ENCODE results near the gene ADAMTS9. TPM values are rescaled to one million over a fixed set of nuclear protein-coding genes. Genes with fewer than 3 reads are reported as not detected.

ADAMTS9 gene
- total and polyA plus RNA-seq, 10 of the 15 experiments (the other 5 are each of a cell fraction or from before 2014, with no cell fraction given) = 0.08 TPM; not detected in 9

DNA sequence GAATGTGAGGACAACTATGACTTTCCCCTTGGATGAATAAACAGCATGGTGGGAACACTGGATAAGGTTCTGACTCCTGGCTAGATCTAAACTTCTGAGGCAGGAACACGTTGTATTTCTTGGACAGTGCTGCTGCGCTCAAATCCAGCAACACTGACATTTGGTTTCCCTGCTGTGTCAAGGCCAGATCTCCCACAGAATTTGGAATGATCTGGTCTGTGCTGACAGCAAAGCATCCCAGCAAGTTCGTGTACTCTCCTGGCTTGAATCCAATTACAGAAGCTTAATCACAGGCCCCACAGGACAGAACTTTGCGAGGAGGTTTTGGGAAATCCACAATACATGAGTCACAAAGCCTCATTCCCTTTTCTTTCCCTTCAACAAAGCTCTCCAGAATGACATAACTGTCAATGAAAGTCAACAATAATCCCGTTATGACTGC is 92.5 kb downstream of the ADAMTS9 start:
- intact Hi-C loops (cut with micrococcal nuclease; ENCODE audit: unreplicated experiment) = no loop called here
- no peak for ATAC-seq
- Histone ChIP-seq H3K9ac (ENCODE audit: control insufficient read depth, insufficient read depth, low read length) (no peak overlapping the region), H3K79me2 (ENCODE audit: control insufficient read depth, insufficient read depth, low read length) (no peaks in the 10 kb centered on the region), H3K4me2 (ENCODE audit: control insufficient read depth, insufficient read depth) (no peak overlapping the region), H3K36me3 (ENCODE audit: control insufficient read depth in 2 of 2, insufficient read depth in 2 of 2, low read length in 1 of 2) (no peaks in the 10 kb centered on the region), H3K27me3 (replicated peaks in 1 of 2; ENCODE audit: control insufficient read depth in 2 of 2, insufficient read depth in 2 of 2, low read length in 1 of 2) (no peaks in the 10 kb centered on the region; a peak in 2 of 4 replicates), H3K4me3 (no peak overlapping the region), H3K27ac (ENCODE audit: control insufficient read depth, insufficient read depth) (no peak overlapping the region), H4K20me1 (ENCODE audit: control insufficient read depth, insufficient read depth) (no peaks in the 10 kb centered on the region), H3K9me3 (replicated peaks; ENCODE audit: control insufficient read depth, insufficient read depth, low read length) (no peaks in the 10 kb centered on the region), H2AFZ (ENCODE audit: control insufficient read depth, low read depth, low read length) (no peak overlapping the region), H3K4me1 (ENCODE audit: control insufficient read depth, insufficient read depth, low read length) (no peaks in the 10 kb centered on the region)
- ChIA-PET CTCF (no interaction called here), RAD21 (ENCODE audit: unreplicated experiment) (no interaction called here), POLR2A (no interaction called here), SMC1A (ENCODE audit: uncharacterized antibody, unreplicated experiment) (no interaction called here)
- no TSS peak for BruUV-seq (replicated peaks)
- no peak for DNase-seq (ENCODE audit: low read depth, low spot score)
- FAIRE-seq = no peak
- in situ Hi-C loops (cut with MboI) = no loop called here
- WGBS (ENCODE audit: insufficient coverage, insufficient replicate concordance, low lambda C conversion rate, missing lambda C conversion rate) = 27% methylated on average over 5 of the region's 5 CpGs
- TF ChIP-seq, protein P1, sequence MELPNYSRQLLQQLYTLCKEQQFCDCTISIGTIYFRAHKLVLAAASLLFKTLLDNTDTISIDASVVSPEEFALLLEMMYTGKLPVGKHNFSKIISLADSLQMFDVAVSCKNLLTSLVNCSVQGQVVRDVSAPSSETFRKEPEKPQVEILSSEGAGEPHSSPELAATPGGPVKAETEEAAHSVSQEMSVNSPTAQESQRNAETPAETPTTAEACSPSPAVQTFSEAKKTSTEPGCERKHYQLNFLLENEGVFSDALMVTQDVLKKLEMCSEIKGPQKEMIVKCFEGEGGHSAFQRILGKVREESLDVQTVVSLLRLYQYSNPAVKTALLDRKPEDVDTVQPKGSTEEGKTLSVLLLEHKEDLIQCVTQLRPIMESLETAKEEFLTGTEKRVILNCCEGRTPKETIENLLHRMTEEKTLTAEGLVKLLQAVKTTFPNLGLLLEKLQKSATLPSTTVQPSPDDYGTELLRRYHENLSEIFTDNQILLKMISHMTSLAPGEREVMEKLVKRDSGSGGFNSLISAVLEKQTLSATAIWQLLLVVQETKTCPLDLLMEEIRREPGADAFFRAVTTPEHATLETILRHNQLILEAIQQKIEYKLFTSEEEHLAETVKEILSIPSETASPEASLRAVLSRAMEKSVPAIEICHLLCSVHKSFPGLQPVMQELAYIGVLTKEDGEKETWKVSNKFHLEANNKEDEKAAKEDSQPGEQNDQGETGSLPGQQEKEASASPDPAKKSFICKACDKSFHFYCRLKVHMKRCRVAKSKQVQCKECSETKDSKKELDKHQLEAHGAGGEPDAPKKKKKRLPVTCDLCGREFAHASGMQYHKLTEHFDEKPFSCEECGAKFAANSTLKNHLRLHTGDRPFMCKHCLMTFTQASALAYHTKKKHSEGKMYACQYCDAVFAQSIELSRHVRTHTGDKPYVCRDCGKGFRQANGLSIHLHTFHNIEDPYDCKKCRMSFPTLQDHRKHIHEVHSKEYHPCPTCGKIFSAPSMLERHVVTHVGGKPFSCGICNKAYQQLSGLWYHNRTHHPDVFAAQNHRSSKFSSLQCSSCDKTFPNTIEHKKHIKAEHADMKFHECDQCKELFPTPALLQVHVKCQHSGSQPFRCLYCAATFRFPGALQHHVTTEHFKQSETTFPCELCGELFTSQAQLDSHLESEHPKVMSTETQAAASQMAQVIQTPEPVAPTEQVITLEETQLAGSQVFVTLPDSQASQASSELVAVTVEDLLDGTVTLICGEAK (IDR thresholded peaks at IDR 0.05; ENCODE audit: borderline replicate concordance) = no peak
- TF ChIP-seq EGR1 (IDR thresholded peaks at IDR 0.05; ENCODE audit: borderline replicate concordance in 1 of 2, low read depth in 2 of 2, low read length in 2 of 2) = no peak
- TF ChIP-seq CBX3 (IDR thresholded peaks at IDR 0.05; ENCODE audit: borderline replicate concordance, low read depth) = no peak
- no peak for TF ChIP-seq STAT3 (IDR thresholded peaks at IDR 0.05; ENCODE audit: low read depth, low read length)
- no peak for TF ChIP-seq NFXL1 (IDR thresholded peaks at IDR 0.05; ENCODE audit: borderline replicate concordance)
- TF ChIP-seq SPI1 (IDR thresholded peaks at IDR 0.05; ENCODE audit: borderline replicate concordance, insufficient read depth, low read depth, low read length) = no peak
